ENCODE data around the gene CHST11.

Gene CHST11

GRCh38 chr12:104434129-104434528 is 22.6 kb upstream of the CHST11 start:
- DNase-seq = no peak

GRCh38 chr12:104435175-104435574 is 21.6 kb upstream of the CHST11 start:
- no peak for DNase-seq

GRCh38 chr12:104435765-104436164 is 21.0 kb upstream of the CHST11 start:
- DNase-seq = no peak

- no peak for DNase-seq
Measured at GRCh38 chr12:104436790-104437189, 20.0 kb upstream of the CHST11 start.

GRCh38 chr12:104438134-104438533 is 18.6 kb upstream of the CHST11 start:
- no peak for DNase-seq

GRCh38 chr12:104439137-104439536 is 17.6 kb upstream of the CHST11 start:
- no peak for DNase-seq

GRCh38 chr12:104443008-104443407 is 13.7 kb upstream of the CHST11 start:
- no peak for DNase-seq

GRCh38 chr12:104446646-104447421 is 9.9 kb upstream of the CHST11 start:
- DNase-seq = no peak

- DNase-seq = no peak
Measured at GRCh38 chr12:104448031-104448430, 8.7 kb upstream of the CHST11 start.

GRCh38 chr12:104448451-104448850 is 8.3 kb upstream of the CHST11 start:
- no peak for DNase-seq

- DNase-seq = no peak
Measured at GRCh38 chr12:104450700-104451099, 6.0 kb upstream of the CHST11 start.

- no peak for DNase-seq
Measured at GRCh38 chr12:104452087-104452486, 4.7 kb upstream of the CHST11 start.

- no peak for DNase-seq
Measured at GRCh38 chr12:104453133-104453532, 3.6 kb upstream of the CHST11 start.

- DNase-seq = no peak
Measured at GRCh38 chr12:104454997-104455396, 1.8 kb upstream of the CHST11 start.

GRCh38 chr12:104455578-104456416 is 951 bp upstream of the CHST11 start:
- no peak for DNase-seq

- DNase-seq = peak; percentile 48
Measured at GRCh38 chr12:104456950-104457745, 400 bp downstream of the CHST11 start.

- DNase-seq = peak; percentile 44
Measured at GRCh38 chr12:104457746-104458693, 1.3 kb downstream of the CHST11 start.

GRCh38 chr12:104458694-104459367 is 2.1 kb downstream of the CHST11 start:
- no peak for DNase-seq

GRCh38 chr12:104459368-104459909 is 2.7 kb downstream of the CHST11 start:
- DNase-seq = no peak

- DNase-seq = no peak
Measured at GRCh38 chr12:104460041-104460719, 3.4 kb downstream of the CHST11 start.

Measured in stimulated activated CD4-positive, alpha-beta T cell treated with anti-CD3 and anti-CD28 coated beads, Interleukin-1b, Interleukin-23, amount 100 ng/mL, for 48 hours (primary cell).